ENCODE data around the gene EML1.
A peak's percentile ranks its signal among the peaks of the same experiment; 100 is the strongest.
"Not testable (repeated sequence)": the region's sequence is repeated elsewhere in the genome, so short reads cannot be mapped to it uniquely, and the experiment has no call there.

EML1 gene

GRCh38 chr14:99758872-99759545 is 34.2 kb upstream of the EML1 start:
- peak in 1 of 2 donors; percentile 43 for DNase-seq
- H3K4me3 ChIP-seq: no peak overlapping the region
- intact Hi-C loops (cut with DNase I; ENCODE audit: low total_unique reads): no loop called here
- no peak for TF ChIP-seq CTCF (IDR thresholded peaks at IDR 0.05)
- no peaks in the 10 kb centered on the region for H3K27me3 ChIP-seq
- no peak overlapping the region for H3K27ac ChIP-seq
- H3K36me3 ChIP-seq: no peaks in the 10 kb centered on the region
- H3K9me3 ChIP-seq: no peaks in the 10 kb centered on the region
- peaks cover 0 to 38% (median 16%) of the 10 kb centered on the region in 4 donors for H3K4me1 ChIP-seq

DNA sequence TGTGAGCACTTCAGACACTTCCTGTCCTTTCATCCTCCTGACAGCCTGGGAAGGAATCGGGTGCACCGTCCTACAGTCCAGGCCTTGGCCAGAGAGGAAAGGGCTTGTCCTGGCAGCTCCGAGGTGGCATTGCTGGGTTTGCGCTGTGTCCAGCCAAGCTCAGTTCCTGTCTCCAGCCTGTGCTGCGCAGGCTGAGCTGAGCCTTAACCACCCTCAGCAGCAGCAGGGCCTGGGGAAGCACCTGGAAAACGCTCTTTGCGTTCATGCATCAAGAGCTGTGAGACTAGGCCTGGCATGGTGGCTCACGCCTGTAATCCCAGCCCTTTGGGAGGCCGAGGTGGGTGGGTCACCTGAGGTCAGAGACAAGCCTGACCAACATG is 33.7 kb upstream of the EML1 start:
- Histone ChIP-seq H3K9me3 (no peaks in the 10 kb centered on the region), H3K27me3 (no peaks in the 10 kb centered on the region), H3K27ac (no peak overlapping the region), H3K36me3 (no peaks in the 10 kb centered on the region), H3K4me3 (no peak overlapping the region), H3K4me1 (peaks cover 0 to 32% (median 15%) of the 10 kb centered on the region in 4 donors)
- TF ChIP-seq CTCF (IDR thresholded peaks at IDR 0.05): no peak
- DNase-seq: peak in 1 of 2 donors; percentile 59
- intact Hi-C loops (cut with DNase I; ENCODE audit: low total_unique reads): no loop called here

DNA sequence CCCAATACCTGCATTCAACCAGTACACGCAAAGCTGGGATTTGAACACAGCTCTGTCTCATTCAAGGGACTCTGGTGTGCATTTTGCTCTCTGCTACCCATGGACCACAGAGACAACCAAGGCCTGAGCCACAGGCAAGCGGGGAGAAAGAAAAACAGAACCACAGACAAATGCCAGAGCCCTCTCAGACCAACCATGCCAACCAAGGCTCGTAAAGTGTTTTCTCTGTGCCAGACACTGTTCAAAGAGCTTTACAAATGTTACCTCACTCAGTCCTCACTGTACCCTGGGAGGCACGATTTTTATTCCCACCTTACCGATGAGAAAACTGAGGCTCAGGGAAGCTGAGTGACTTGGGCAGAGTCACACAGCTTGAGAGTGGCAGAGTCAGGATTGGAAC is 32.4 kb upstream of the EML1 start:
- DNase-seq: peak in 1 of 2 donors; percentile 15
- Histone ChIP-seq H3K27me3 (no peaks in the 10 kb centered on the region), H3K4me1 (peaks cover 0 to 20% (median 7%) of the 10 kb centered on the region in 4 donors), H3K27ac (no peak overlapping the region), H3K4me3 (no peak overlapping the region), H3K9me3 (no peaks in the 10 kb centered on the region), H3K36me3 (no peaks in the 10 kb centered on the region)
- no peak for TF ChIP-seq CTCF (IDR thresholded peaks at IDR 0.05)
- intact Hi-C loops (cut with DNase I; ENCODE audit: low total_unique reads): no loop called here

GRCh38 chr14:99762911-99763310 is 30.3 kb upstream of the EML1 start:
- H3K36me3 ChIP-seq; H3K27ac ChIP-seq; intact Hi-C loops (cut with DNase I; ENCODE audit: low total_unique reads); H3K9me3 ChIP-seq; DNase-seq; H3K4me3 ChIP-seq; H3K27me3 ChIP-seq: not testable (repeated sequence)
- peaks cover 0 to 23% (median 8%) of the 10 kb centered on the region in 4 donors for H3K4me1 ChIP-seq

GRCh38 chr14:99763527-99764221 is 29.5 kb upstream of the EML1 start:
- Histone ChIP-seq H3K27ac (no peak overlapping the region), H3K9me3 (no peaks in the 10 kb centered on the region), H3K36me3 (no peaks in the 10 kb centered on the region), H3K27me3 (no peaks in the 10 kb centered on the region), H3K4me3 (no peak overlapping the region), H3K4me1 (peaks cover 0 to 22% (median 9%) of the 10 kb centered on the region in 4 donors)
- intact Hi-C loops (cut with DNase I; ENCODE audit: low total_unique reads): no loop called here
- DNase-seq: peak in 1 of 2 donors; percentile 57
- no peak for TF ChIP-seq CTCF (IDR thresholded peaks at IDR 0.05)

- intact Hi-C loops (cut with DNase I; ENCODE audit: low total_unique reads): no loop called here
- H3K4me3 ChIP-seq: no peak overlapping the region
- DNase-seq: peak in 1 of 2 donors; percentile 54
- H3K27ac ChIP-seq: no peak overlapping the region
- no peaks in the 10 kb centered on the region for H3K36me3 ChIP-seq
- no peaks in the 10 kb centered on the region for H3K9me3 ChIP-seq
- H3K27me3 ChIP-seq: no peaks in the 10 kb centered on the region
- no peak for TF ChIP-seq CTCF (IDR thresholded peaks at IDR 0.05)
- peaks cover 0 to 22% (median 9%) of the 10 kb centered on the region in 4 donors for H3K4me1 ChIP-seq
Measured at GRCh38 chr14:99764222-99764706, 28.9 kb upstream of the EML1 start.

Measured in tibial artery (tissue), 4 donors.